DMS 273 (cell line): ENCODE data around the gene CHKA.

ENCODE experiments used
- DNase-seq: peaks from one replicate; lab custom pipeline; 2025; ENCODE audit not compliant: unreplicated experiment; lab: John Stamatoyannopoulos, UW

CHKA gene

GRCh38 chr11:68142441-68143309, 21.5 kb upstream of the CHKA start:
- DNase-seq = no peak

DNA sequence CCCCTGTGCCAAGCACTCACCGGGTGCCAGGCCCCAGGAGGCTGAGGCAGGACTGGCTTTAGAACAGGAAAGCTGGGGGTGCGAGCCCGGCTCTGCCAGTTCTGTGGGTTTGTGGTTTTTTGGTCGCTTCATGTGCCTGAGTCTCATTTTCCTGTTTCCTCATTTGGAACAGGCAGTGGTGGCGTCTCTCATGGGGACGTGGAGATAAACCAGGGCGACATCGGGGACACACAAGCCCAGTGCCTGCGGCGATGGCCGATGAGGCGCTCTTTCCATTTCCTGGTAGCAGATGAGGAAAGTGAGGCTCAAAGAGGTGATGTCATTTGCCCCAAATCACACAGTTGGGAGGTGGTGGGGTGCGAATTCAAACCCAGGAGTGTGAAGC, 20.8 kb upstream of the CHKA start:
- no peak for DNase-seq

DNA sequence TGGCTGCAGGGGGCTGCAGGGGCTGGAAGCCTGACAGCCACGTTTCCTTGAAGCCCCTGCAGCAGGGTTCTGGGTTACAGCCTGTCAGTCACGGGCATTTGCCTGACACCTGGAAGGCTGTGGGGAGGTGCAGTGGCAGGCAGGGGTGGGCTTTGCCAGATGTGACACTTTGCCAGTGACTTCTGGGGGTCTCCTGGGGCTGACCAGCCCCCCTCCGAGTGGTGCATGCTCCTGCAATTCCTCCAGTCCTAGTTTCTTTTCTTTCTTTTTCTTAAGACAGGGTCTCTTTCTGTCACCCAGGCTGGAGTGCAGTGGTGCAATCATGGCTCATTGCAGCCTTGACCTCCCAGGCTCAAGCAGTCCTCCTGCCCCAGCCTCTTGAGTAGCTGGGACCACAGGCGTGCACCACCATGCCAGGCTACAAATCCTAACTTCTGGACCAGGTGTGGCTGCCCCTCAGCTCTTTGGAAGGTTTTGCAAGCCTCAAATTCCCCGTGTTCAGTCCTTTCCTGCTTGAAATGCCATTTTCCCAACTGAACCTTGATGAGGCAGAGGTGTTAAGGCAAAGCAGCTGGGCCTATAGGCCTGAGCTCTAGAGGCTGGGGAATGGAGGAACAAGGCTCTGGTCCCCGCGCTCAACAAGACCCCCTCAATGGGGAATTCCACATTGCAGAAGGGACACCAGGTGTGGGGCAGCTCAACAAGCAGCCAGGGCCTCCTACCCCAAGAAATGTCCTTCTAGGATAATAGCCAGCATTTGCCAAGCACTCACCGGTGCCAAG, 20.2 kb upstream of the CHKA start:
- DNase-seq = no peak

GRCh38 chr11:68140496-68141245, 19.5 kb upstream of the CHKA start:
- no peak for DNase-seq

DNA sequence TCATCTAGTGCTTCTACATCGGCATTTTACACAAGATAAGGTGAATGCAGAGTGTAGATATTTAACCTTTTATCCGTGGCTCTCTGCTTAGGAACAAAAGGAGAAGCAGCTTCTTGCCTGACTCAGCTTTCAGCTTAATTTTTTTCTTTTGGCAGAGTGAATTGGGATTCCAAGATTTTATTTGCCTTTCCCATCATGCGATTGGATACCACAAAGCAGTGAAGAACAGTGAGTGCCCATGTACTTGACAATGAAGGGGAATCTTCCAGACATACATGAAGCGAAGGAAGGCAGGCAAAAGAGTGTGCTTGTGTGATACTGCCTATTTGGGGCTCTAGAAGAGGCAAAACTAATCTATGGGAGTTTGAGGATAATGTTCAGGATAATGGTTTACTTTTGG, 17.0 kb upstream of the CHKA start:
- DNase-seq = no peak

DNA sequence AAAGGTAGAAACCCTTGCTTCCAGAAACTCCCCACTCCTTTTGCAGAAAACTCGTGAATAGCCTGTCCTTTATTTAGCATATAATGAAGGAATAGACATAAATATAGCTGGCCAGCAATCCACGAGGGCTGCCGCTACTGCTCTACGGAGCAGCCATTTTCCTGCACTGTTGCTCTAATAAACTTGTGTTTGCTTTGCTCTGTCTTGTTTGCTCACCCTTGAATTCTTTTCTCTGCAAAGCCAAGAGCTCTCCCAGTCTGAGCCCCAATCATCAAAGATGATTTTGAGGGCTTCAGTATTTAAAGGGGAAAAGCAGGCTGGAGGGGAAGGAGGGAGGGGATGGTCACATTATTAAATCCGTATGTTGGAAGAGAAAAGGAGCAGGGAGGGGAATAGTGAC, 16.6 kb upstream of the CHKA start:
- DNase-seq = no peak

GRCh38 chr11:68136866-68137265, 15.7 kb upstream of the CHKA start:
- no peak for DNase-seq

DNA sequence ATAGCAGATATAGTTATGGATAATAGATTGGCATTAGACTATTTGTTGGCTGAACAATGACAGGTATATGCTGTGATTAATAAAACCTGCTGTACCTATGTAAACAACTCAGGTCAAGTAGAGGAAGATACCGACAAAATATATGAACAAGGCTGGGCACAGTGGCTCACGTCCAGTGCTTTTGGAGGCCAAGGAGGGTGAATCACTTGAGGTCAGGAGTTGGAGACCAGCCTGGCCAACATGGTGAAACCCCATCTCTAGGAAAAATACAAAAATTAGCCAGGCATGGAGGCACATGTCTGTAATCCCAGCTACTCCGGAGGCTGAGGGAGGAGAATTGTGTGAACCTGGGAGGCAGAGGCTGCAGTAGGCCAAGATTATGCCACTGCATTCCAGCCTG, 14.0 kb upstream of the CHKA start:
- DNase-seq = no peak

DNA sequence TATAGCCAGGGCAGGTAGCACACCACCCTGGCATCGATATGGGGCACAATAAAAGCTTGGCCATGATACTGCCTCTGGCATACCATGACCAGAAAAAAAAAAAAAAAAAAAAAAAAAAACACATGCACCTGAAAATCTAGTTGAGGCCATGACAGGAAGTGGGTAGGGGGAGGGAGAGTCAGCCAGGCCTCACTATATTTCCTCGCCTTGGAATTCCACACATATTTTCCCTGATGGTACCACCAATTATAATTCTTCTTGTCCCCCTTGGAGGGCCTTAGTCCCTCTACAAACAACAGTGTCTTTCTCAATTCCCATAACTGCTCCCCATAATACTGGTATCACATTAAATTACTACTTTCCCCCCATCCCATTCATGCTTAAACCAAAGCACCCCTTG, 12.6 kb upstream of the CHKA start:
- DNase-seq = no peak

GRCh38 chr11:68130121-68130520, 8.9 kb upstream of the CHKA start:
- DNase-seq = no peak

- DNase-seq = peak; percentile 48
Measured at GRCh38 chr11:68128682-68129327, 7.6 kb upstream of the CHKA start.

- DNase-seq = peak; percentile 69
Measured at GRCh38 chr11:68127714-68128681, 6.8 kb upstream of the CHKA start.

GRCh38 chr11:68125164-68125563, 4.0 kb upstream of the CHKA start:
- DNase-seq = no peak

- no peak for DNase-seq
Measured at GRCh38 chr11:68122936-68123539, 1.9 kb upstream of the CHKA start.

GRCh38 chr11:68120273-68121066, 718 bp downstream of the CHKA start:
- DNase-seq = peak; percentile 67

DNA sequence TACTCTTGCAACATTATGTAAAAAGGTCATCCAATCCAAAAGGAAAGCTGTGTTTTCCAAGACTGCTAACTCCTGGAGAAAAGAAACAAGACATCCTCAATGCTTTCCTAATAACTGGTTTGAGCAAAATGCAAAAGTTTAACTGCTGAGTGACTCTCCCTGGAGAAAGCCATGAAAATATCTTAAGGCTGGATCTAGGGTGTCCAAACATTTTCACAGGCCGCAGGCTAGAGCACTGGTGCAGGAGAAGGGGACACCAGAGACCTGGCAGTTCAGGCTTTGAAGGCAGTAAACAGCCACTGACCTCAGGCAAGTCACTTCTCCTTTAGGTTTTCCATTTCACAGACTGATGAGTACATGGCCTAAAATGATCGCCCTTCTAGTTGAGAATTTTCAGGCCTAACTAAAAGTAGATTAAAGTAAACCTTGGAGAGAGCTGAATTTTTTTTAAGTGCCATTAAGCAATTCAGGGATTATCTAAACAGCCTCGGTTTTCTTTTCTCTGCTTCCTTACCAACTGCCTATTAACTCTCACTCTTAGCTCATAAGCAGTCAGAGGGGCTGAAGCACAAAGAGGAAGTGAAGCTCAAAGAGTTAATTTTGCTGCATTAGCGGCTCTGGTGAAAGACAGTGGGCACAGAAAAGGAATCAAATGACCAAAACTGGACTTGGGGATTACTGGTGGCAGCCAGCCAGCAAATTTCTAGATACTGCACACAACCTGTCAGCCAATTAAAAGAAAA, 2.3 kb downstream of the CHKA start:
- peak; percentile 23 for DNase-seq

GRCh38 chr11:68117853-68118470, 3.2 kb downstream of the CHKA start:
- no peak for DNase-seq

GRCh38 chr11:68116974-68117373, 4.2 kb downstream of the CHKA start:
- no peak for DNase-seq
